ENCODE results near the gene SPAG8. TPM values are rescaled to one million over a fixed set of nuclear protein-coding genes. Genes with fewer than 3 reads are reported as not detected.

The SPAG8 gene
- total RNA-seq, 1 experiment from 2014 or later, result 0.50 TPM

DNA sequence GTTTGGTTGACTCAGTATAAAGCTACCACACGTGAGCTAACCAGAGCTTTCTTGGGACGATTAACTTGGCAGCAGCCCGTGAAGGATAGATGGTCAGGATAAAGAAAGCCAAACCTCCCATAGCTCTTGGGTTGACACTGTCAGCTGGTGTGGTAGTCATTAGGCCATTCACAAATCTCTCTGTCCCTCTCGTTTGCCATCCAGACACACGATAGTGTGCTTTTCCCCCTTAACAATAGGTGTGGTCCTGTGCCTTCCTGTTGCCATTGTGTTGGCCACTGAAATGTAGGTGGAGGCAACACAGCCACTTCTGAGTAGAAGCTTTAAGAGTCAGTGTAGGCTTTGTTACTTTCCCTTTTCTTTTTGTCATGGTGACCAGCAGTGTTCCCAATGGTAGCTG, 46.4 kb upstream of the SPAG8 start:
- H2BK5ac ChIP-seq (ENCODE audit: insufficient read length, low read length), result no peak overlapping the region
- no peak overlapping the region for H3K9ac ChIP-seq (ENCODE audit: extremely low read depth, insufficient read length, low read length)
- H2AFZ ChIP-seq (ENCODE audit: low read length), result no peak overlapping the region
- H3K9me3 Mint-ChIP-seq, result no peaks in the 10 kb centered on the region
- no peak overlapping the region for H4K8ac ChIP-seq (replicated peaks; ENCODE audit: insufficient read length, low read depth, low read length)
- peaks cover 6% of the 10 kb centered on the region in 2 experiments for H3K4me1 Mint-ChIP-seq
- H3K23ac ChIP-seq (ENCODE audit: insufficient read length, low read depth, low read length), result no peak overlapping the region
- H3K27me3 Mint-ChIP-seq (ENCODE audit: low read depth), result peaks cover 42% of the 10 kb centered on the region
- H3K9me3 ChIP-seq (ENCODE audit: control insufficient read depth, low read depth, low read length), result no peaks in the 10 kb centered on the region
- no peak overlapping the region for H3K14ac ChIP-seq (ENCODE audit: insufficient read depth, low read length)
- no peak overlapping the region for H3T11ph ChIP-seq (ENCODE audit: low read length)
- H4K20me1 ChIP-seq (ENCODE audit: control insufficient read depth, insufficient read depth, insufficient read length), result no peaks in the 10 kb centered on the region
- no peaks in the 10 kb centered on the region for H3K36me3 Mint-ChIP-seq (ENCODE audit: insufficient read depth in 1 of 3, low read depth in 3 of 3)
- H4K91ac ChIP-seq (ENCODE audit: insufficient read length, low read depth, low read length), result no peak overlapping the region
- no peak overlapping the region for H3K4ac ChIP-seq (ENCODE audit: low read depth, low read length)
- H3K4me3 Mint-ChIP-seq, result no peak overlapping the region
- no peak overlapping the region for H2BK12ac ChIP-seq (ENCODE audit: insufficient read length, low read depth, low read length)
- TF ChIP-seq, protein P1, sequence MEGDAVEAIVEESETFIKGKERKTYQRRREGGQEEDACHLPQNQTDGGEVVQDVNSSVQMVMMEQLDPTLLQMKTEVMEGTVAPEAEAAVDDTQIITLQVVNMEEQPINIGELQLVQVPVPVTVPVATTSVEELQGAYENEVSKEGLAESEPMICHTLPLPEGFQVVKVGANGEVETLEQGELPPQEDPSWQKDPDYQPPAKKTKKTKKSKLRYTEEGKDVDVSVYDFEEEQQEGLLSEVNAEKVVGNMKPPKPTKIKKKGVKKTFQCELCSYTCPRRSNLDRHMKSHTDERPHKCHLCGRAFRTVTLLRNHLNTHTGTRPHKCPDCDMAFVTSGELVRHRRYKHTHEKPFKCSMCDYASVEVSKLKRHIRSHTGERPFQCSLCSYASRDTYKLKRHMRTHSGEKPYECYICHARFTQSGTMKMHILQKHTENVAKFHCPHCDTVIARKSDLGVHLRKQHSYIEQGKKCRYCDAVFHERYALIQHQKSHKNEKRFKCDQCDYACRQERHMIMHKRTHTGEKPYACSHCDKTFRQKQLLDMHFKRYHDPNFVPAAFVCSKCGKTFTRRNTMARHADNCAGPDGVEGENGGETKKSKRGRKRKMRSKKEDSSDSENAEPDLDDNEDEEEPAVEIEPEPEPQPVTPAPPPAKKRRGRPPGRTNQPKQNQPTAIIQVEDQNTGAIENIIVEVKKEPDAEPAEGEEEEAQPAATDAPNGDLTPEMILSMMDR (conservative IDR thresholded peaks at IDR 0.05), result no peak
- DNase-seq, result no peak
- H3K27ac Mint-ChIP-seq, result no peak overlapping the region
- no peak overlapping the region for H4K5ac ChIP-seq (ENCODE audit: insufficient read length, low read depth, low read length)
- H3K4me1 ChIP-seq (ENCODE audit: insufficient read depth, low read length), result no peaks in the 10 kb centered on the region
- no peak overlapping the region for H3K27ac ChIP-seq (ENCODE audit: insufficient read length, low read depth, low read length)
- H3K27me3 ChIP-seq (ENCODE audit: insufficient read depth, low read length), result no peaks in the 10 kb centered on the region
- H3K56ac ChIP-seq (ENCODE audit: insufficient read length, low read depth, low read length), result no peak overlapping the region
- H3K79me2 ChIP-seq (ENCODE audit: insufficient read depth, low read length), result no peaks in the 10 kb centered on the region
- no peaks in the 10 kb centered on the region for H3K23me2 ChIP-seq (ENCODE audit: insufficient read length, low read depth, low read length, poor library complexity, severe bottlenecking)
- H2AK5ac ChIP-seq (ENCODE audit: insufficient read length, low read length), result no peak overlapping the region
- no CpG with 5 or more reads among the region's 5 CpGs for WGBS (ENCODE audit: extremely low coverage, insufficient read length, low lambda C conversion rate)
- H3K18ac ChIP-seq (ENCODE audit: insufficient read length, low read depth, low read length), result no peak overlapping the region
- no peak overlapping the region for H3K4me2 ChIP-seq (ENCODE audit: insufficient read depth, insufficient read length, low read length)
- H3K79me1 ChIP-seq (ENCODE audit: insufficient read depth, low read depth, low read length, poor library complexity, severe bottlenecking), result no peaks in the 10 kb centered on the region
- no peak overlapping the region for H2BK15ac ChIP-seq (ENCODE audit: low read depth, low read length)
- no peak overlapping the region for H2BK20ac ChIP-seq (ENCODE audit: low read depth, low read length, poor library complexity, severe bottlenecking)
- H2BK120ac ChIP-seq (ENCODE audit: low read depth, low read length, poor library complexity, severe bottlenecking), result no peak overlapping the region

Data from H9 (cell line).